CD4-positive, alpha-beta T cell (primary cell): ENCODE measurements around the gene OPTC. TPM values are rescaled to one million over a fixed set of nuclear protein-coding genes. Genes with fewer than 3 reads are reported as not detected.

Experiments used
- ATAC-seq: fragments of 200-7000 bp; cut with Tn5 transposase; one replicate; pipeline ENCODE4 v1.10.0; 2022; ENCODE audit warnings: mild to moderate bottlenecking; ENCODE audit not compliant: poor library complexity
- CTCF ChIA-PET: fragments of 350-600 bp; sonication (Branson Sonifier 250); formaldehyde crosslinking; loops from one replicate; lab custom pipeline; 2021; ENCODE audit warnings: antibody characterized with exemption, inconsistent platforms; lab: Charles Lee
- POLR2A ChIA-PET: fragments of 350-600 bp; sonication (Branson Sonifier 250); formaldehyde crosslinking; loops from one replicate; lab custom pipeline; 2021; ENCODE audit warnings: antibody characterized with exemption, inconsistent platforms; lab: Charles Lee
- DNase-seq, 14 experiments: peaks; one replicate each; pipeline ENCODE4 v3.0.0-alpha.2; 2013 to 2020; ENCODE audit warnings: mixed read lengths in 2 of 14
- H3K27ac ChIP-seq, 2 donors: one replicate each; pipeline versions ENCODE4 v1.5.1 to v1.7.0; 2013; ENCODE audit warnings: low read length in 2 of 2, low read depth in 1 of 2, mild to moderate bottlenecking in 1 of 2
- H3K27me3 ChIP-seq, 2 experiments: 1 replicate in 1 of 2; 2 replicates in 1 of 2; pipeline versions ENCODE4 v1.6.1 to v1.7.0; 2013; ENCODE audit warnings: low read length in 2 of 2, control low read depth in 1 of 2, mild to moderate bottlenecking in 1 of 2, moderate library complexity in 1 of 2; ENCODE audit not compliant: insufficient read depth in 2 of 2, control insufficient read depth in 1 of 2
- H3K36me3 ChIP-seq: one replicate; pipeline ENCODE4 v1.6.1; 2013; ENCODE audit warnings: low read length, control low read depth; ENCODE audit not compliant: insufficient read depth
- H3K4me1 ChIP-seq: one replicate; pipeline ENCODE4 v1.6.1; 2013; ENCODE audit warnings: low read length, control low read depth; ENCODE audit not compliant: insufficient read depth
- H3K4me3 ChIP-seq: one replicate; pipeline ENCODE4 v1.5.1; 2013; ENCODE audit warnings: mild to moderate bottlenecking, low read length, moderate library complexity
- H3K9me3 ChIP-seq, 2 experiments: 1 replicate in 1 of 2; 2 replicates in 1 of 2; pipeline versions ENCODE4 v1.6.1 to v1.7.0; 2013; ENCODE audit warnings: low read length in 2 of 2, mild to moderate bottlenecking in 2 of 2, control low read depth in 1 of 2, moderate library complexity in 1 of 2; ENCODE audit not compliant: control insufficient read depth in 1 of 2, insufficient read depth in 1 of 2
- H3K27ac Mint-ChIP-seq: one replicate; pipeline ENCODE4 v1.8.0; 2020; ENCODE audit warnings: mixed read lengths
- H3K27me3 Mint-ChIP-seq: one replicate; pipeline ENCODE4 v1.8.0; 2021; ENCODE audit warnings: mixed read lengths
- H3K36me3 Mint-ChIP-seq: one replicate; pipeline ENCODE4 v1.8.0; 2021; ENCODE audit warnings: low read depth, mixed read lengths
- H3K4me1 Mint-ChIP-seq: one replicate; pipeline ENCODE4 v1.8.0; 2021; ENCODE audit warnings: low read depth, mixed read lengths
- H3K4me3 Mint-ChIP-seq: one replicate; pipeline ENCODE4 v1.8.0; 2020; ENCODE audit warnings: mild to moderate bottlenecking, mixed read lengths
- H3K9me3 Mint-ChIP-seq: one replicate; pipeline ENCODE4 v1.8.0; 2020; ENCODE audit warnings: mixed read lengths
- intact Hi-C, 2 experiments: fragments of 100-400 bp; cut with DNase I in 1 of 2; cut with micrococcal nuclease in 1 of 2; formaldehyde crosslinking; loops; one replicate each; pipeline versions ENCODE4 v1.15.1 to v1.9.0; 2023 to 2025; cut with DNase I, micrococcal nuclease
- total RNA-seq, 174 experiments: library from RNA in 2 of 174; stranded (reverse) in 2 of 174; gene quantifications; one replicate each; pipeline ENCODE4 v1.2.3 and lab custom pipeline; 2021 to 2026
- TF ChIP-seq, protein P1 (sequence below): fragments of 200-600 bp; IDR thresholded peaks from one replicate; pipeline ENCODE4 v1.8.0; 2022; ENCODE audit warnings: antibody characterized with exemption, mild to moderate bottlenecking

OPTC gene
- total RNA-seq, 2 experiments from 2014 or later: not detected

- POLR2A ChIA-PET: no interaction called here
- CTCF ChIA-PET: no interaction called here
- DNase-seq (no peak), ATAC-seq (no peak)
- TF ChIP-seq, protein P1, sequence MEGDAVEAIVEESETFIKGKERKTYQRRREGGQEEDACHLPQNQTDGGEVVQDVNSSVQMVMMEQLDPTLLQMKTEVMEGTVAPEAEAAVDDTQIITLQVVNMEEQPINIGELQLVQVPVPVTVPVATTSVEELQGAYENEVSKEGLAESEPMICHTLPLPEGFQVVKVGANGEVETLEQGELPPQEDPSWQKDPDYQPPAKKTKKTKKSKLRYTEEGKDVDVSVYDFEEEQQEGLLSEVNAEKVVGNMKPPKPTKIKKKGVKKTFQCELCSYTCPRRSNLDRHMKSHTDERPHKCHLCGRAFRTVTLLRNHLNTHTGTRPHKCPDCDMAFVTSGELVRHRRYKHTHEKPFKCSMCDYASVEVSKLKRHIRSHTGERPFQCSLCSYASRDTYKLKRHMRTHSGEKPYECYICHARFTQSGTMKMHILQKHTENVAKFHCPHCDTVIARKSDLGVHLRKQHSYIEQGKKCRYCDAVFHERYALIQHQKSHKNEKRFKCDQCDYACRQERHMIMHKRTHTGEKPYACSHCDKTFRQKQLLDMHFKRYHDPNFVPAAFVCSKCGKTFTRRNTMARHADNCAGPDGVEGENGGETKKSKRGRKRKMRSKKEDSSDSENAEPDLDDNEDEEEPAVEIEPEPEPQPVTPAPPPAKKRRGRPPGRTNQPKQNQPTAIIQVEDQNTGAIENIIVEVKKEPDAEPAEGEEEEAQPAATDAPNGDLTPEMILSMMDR: no peak
- H3K27me3 Mint-ChIP-seq: no peaks in the 10 kb centered on the region
- H3K4me3 ChIP-seq: no peak overlapping the region
- no peaks in the 10 kb centered on the region for H3K9me3 Mint-ChIP-seq
- H3K9me3 ChIP-seq: no peaks in the 10 kb centered on the region
- H3K27me3 ChIP-seq: no peaks in the 10 kb centered on the region
- H3K27ac ChIP-seq: no peak overlapping the region
- no peak overlapping the region for H3K27ac Mint-ChIP-seq
- intact Hi-C loops: loop anchor here in 1 of 2 experiments (10.0 kb wide), 1 partner anchor 50 kb away; no protein-coding TSS in a partner anchor
- H3K4me1 Mint-ChIP-seq: peaks cover 4% of the 10 kb centered on the region
- H3K36me3 ChIP-seq: no peaks in the 10 kb centered on the region
- H3K4me3 Mint-ChIP-seq: no peak overlapping the region
- H3K36me3 Mint-ChIP-seq: no peaks in the 10 kb centered on the region
- H3K4me1 ChIP-seq: peaks cover 6% of the 10 kb centered on the region
Observed at GRCh38 chr1:203524824-203525223, 30.9 kb downstream of the OPTC start.

GRCh38 chr1:203525685-203526084 lies 31.7 kb downstream of the OPTC start:
- no peaks in the 10 kb centered on the region for H3K36me3 Mint-ChIP-seq
- Histone ChIP-seq H3K27ac (no peak overlapping the region), H3K4me3 (no peak overlapping the region), H3K36me3 (no peaks in the 10 kb centered on the region), H3K9me3 (no peaks in the 10 kb centered on the region), H3K27me3 (no peaks in the 10 kb centered on the region), H3K4me1 (peaks cover 6% of the 10 kb centered on the region)
- intact Hi-C loops: loop anchor here in 1 of 2 experiments (10.0 kb wide), 1 partner anchor 49 kb away; no protein-coding TSS in a partner anchor
- POLR2A ChIA-PET: no interaction called here
- no peak overlapping the region for H3K27ac Mint-ChIP-seq
- no peaks in the 10 kb centered on the region for H3K9me3 Mint-ChIP-seq
- H3K4me3 Mint-ChIP-seq: no peak overlapping the region
- H3K27me3 Mint-ChIP-seq: no peaks in the 10 kb centered on the region
- H3K4me1 Mint-ChIP-seq: peaks cover 7% of the 10 kb centered on the region
- DNase-seq (no peak), ATAC-seq (no peak)
- TF ChIP-seq, protein P1: no peak
- CTCF ChIA-PET: no interaction called here

DNA sequence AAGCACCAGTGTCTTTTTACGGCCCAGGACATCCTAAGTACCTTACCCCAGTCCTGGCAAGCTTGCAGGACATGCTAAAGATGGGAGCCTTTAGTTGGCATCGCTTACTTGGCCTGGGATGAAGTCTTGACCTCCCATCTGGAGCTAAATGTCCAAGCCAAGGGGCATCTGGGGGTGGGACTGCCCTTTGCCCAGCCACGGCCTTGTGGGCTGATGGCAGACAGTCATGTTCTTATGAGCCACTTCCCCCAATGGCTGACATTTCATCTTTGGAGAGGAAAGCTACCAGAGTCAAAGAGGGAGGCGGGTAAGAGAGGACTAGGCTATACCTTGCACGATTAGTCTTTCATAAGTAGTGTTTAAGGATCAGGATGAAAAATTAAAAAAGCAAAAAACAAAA lies 32.2 kb downstream of the OPTC start:
- TF ChIP-seq, protein P1: no peak
- Mint-ChIP-seq H3K9me3 (no peaks in the 10 kb centered on the region), H3K36me3 (no peaks in the 10 kb centered on the region), H3K27ac (no peak overlapping the region), H3K27me3 (no peaks in the 10 kb centered on the region), H3K4me3 (no peak overlapping the region), H3K4me1 (peaks cover 7% of the 10 kb centered on the region)
- intact Hi-C loops: loop anchor here in 1 of 2 experiments (10.0 kb wide), 1 partner anchor 49 kb away; no protein-coding TSS in a partner anchor
- Histone ChIP-seq H3K4me3 (no peak overlapping the region), H3K27me3 (no peaks in the 10 kb centered on the region), H3K9me3 (no peaks in the 10 kb centered on the region), H3K4me1 (peaks cover 6% of the 10 kb centered on the region), H3K36me3 (no peaks in the 10 kb centered on the region), H3K27ac (no peak overlapping the region)
- ChIA-PET CTCF (no interaction called here), POLR2A (no interaction called here)
- no peak for ATAC-seq
- DNase-seq: no peak
